CD4-positive, alpha-beta T cell treated with Interleukin-12 subunit alpha and Interleukin-12 subunit beta, for 1 hour (primary cell): ENCODE results near the gene ASS1.

ENCODE experiments used
- DNase-seq: peaks from one replicate; pipeline ENCODE4 v3.0.0-alpha.2; 2020

ASS1 gene

DNA sequence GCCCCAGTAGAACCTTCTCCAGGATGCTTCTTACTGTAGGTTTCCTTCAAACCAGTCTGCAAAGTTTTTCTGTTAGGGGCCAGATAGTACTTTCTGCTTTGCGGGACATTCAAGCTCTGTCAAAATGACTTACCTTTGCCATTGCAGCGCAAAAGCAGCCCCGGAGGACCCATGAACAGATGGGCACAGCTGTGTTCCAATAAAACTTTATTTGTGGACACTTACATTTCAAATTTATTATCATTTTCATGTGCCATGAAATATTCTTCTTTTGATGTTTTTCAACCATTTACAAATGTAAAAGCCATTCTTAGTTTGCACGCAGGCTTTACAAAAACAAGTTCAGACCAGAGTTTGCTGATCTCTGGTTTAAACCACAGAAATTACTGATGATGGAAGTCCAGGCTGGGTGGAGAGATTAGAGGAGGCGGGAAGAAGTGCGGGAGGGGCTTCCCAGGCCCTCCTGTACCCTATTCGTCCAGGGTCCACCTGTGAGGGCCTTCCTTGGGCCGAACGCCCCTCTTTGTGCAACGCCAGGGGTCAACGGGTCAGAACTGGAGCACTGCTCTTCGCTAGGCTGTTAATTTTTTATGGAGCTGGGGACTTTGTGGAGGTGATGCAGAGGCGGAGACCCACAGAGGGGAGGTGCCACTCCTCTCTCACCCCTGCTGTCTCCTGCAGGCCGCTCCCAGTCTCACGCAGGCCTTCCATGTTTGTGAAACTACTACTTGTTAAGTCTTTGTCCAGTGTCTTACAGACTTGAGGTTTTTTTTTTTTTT lies 7.6 kb upstream of the ASS1 start:
- no peak for DNase-seq

DNA sequence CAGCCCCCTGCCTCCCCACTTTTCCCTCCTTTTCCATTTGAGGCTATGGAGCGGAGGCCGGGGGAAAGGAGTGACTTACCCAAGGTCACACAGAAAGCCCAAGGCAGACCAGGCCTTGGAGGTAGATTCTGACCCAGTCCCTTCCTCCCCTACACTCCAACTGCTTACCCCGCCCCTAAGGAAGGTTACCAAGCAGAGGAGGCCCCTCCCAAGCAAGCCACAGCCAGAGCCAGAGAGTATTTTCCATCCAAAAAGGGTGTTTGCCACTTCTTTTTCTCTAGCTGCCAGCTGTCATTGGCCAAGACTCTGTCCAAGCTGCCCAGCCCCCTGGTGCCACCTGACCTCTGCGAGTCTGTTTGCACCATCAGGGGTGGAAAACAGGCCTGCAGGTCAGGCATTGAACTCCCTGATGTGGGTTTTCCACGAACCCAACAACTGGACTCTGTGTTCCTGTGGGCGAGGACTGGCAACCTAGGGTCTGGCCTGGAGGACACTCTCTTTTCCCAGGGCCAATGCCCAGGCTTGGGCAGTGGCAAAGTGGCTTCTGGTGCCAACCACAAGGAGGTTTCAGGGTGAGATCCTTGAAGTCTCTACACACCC lies 6.3 kb upstream of the ASS1 start:
- DNase-seq = no peak

DNA sequence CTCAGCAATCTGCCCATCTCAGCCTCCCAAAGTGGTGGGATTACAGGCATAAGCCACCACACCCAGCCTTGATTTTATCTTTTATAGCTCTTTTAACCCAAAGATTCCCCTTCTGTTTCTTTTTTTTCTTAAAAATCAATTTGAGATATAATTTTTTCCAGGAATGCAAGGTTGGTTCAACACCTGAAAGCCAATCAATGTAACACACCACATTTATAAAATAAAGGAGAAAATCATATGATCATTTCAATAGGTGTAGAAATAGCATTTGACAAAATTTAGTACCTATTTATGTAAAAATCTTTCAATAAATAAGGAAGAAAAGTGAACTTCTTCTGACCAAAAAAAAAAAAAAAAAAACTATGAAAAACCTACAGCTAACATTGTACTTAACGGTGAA lies 3.7 kb upstream of the ASS1 start:
- DNase-seq = no peak

DNA sequence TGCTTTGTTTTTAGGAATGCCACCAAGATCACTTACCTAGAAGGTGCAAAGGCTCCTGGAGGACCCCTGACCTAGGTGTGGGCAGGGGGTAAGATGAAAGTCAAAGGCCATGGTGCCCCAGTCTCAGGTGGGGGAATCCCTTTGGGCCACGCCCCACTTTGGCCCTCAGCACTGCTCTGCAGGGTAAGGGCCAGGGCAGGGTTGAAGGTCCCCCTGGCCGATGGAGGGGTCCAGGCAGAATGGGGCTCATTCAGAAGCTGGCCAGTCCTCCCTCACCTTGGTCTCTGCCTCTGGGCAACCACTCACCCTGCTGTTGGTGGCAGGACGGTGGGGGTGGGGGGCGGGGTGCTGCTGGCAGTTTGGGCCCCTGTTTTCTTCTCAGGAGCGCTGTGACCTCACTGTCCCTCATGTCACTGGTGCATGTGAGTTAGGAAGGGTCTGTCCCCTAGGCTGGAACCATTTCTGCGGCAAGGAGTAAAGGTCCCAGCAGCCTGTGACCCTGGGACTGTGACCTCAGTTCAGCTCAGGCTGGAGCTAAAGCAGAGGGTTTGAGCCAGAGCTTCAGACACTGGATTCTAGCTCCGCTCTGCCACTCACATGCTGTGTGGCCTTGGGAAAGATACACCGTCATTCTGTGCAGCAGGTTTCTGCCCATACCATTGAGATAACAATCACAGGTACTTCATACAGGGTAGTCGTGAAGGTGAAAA lies 1.9 kb upstream of the ASS1 start:
- no peak for DNase-seq

DNA sequence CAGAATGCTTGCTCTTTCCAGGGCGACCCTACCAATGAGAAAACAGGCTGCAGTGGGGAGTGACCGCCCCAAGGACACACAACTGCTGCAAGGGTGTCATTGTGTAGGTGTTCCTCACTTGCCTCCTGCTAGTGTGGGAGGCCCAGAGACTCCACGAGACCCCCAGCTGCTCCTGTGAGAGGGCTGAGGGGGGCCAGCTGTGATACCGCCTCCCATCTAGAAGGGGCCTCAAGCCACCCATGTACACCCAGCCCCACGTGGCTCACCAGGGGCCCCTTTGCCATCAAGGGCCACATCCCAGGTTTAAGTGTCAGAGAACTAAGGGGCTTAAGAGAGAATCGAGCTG lies 1.3 kb upstream of the ASS1 start:
- DNase-seq = no peak

DNA sequence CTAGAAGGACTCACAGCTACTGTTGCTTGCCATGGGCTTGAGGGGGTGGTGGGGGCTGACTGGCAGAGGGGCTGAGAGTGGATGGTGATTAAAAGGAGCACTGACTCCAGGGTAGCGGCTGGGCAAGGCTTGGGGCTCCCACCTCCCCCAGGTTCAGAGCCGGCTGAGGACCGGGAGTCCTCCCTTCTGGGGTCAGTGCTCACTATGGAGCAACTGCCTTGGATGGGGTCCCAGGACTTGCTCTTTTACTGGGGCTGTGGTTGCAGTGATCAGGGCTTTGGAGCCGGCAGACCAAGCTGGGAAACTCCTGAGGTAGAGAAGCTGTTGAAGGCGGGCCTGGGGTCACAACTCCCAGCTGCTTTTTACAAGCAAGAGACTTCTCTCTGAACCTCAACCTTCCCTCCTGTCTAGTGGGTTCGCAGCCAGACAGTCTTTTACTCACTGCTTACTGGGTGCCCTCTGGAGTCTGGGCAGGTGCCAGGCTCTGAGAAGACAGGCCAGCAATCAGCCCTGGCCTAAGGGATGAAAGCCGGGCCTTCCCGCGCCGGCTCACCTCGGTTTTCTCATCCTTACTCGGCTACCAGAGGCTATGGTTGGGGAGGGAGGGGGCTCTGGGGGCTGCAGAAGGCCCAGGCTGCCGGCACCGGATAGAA lies 795 bp upstream of the ASS1 start:
- DNase-seq = no peak

DNA sequence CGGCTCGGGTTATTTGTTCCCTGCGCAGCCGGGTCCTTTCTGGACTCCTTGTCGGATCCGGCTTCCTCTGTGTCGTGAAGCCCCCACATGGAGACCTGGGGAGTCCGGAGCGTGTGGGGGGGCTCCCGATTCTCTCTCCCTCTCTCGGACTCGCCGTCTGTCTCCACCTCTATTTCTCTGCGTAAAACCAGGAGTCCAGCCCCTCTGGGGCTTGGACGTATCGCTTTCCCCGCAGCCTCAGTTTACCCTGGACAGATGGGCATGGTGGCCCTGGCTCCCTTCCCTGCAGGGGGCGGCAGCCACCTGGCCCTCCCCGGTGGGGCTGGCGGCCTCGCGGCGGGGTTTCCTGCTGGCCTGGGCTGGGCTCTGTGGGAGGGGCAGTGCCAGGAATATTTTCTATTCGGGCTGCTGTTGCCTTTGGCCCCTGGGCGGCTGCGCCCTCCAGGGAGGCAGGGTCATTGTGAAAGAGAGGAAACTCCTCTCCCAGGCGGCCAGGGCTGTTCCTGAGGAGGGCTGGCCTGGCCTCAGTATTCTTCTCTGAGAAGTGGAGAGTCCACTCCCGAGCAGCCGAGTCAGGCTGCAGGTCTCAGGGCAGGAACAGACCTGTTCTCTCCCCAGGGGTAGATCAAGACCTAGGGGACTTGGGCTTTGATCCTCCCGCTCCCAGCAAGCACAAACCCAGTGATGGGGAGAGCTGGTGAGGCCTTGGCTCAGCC lies 665 bp downstream of the ASS1 start:
- no peak for DNase-seq

DNA sequence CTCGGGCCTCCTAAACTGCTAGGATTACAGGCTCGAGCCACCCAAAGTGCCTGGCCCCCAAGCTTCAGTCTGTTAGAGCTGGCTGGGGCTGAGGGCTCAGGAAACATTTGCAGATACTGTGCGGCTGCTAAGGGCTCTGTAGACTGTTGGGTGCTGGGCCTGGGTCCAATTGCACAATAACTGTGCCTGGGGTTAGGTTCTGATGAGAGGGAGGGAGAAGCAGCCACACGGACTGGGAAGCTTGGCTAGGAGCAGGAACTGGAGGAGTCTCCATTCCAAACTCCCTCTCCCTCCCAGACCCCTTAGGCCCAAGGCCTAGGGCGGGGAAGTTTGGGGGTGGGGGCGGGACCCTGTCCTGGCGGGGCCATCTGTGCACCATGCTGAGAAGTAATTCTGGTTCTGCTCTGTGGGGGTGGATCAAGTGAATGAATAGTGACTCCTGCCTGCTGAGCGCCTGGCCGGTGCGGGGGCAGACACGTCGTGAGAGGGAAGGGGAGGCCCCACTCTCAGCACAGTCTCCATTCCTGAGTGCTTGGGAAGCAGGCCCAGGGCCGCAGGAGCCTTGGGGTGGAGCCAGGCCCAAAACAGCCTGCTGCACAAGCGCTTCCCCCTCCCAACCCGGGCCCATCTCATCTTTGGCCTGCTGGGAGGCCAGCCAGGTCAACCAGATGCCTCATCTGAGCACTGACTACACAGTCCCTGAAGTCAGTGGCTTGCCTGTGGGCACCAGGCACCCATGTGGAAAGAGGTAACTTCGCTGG lies 1.5 kb downstream of the ASS1 start:
- no peak for DNase-seq

DNA sequence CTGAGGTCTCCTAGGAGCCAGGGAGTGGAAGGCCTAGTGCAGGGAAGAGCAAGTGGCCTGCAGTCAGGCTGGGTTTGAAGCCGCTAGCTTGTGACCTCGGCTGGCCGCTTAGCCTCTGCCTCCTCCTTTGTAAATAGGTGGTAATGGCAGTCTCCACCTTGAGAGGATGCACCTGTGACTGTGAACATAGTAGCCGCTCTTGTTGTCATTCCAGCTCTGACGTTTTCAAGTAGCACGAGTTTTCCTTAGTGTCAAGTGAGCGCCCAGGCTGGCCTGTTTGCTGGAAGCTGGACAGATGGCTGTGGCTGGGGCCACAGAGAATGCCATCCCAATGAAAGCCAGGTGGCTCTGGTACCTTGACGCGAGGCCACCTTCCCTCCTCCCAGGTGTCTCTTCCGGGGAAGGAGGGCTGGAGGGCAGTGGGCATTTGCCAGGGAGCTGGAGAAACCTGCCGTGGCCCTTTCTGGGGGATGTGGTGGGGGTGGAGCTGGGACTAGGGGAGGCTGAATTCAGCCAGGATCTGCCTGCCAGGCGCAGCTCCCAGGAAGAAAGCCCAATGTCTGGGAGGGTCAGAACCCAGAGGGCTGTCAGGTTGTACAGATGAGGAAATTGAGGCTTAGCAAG lies 2.5 kb downstream of the ASS1 start:
- no peak for DNase-seq

DNA sequence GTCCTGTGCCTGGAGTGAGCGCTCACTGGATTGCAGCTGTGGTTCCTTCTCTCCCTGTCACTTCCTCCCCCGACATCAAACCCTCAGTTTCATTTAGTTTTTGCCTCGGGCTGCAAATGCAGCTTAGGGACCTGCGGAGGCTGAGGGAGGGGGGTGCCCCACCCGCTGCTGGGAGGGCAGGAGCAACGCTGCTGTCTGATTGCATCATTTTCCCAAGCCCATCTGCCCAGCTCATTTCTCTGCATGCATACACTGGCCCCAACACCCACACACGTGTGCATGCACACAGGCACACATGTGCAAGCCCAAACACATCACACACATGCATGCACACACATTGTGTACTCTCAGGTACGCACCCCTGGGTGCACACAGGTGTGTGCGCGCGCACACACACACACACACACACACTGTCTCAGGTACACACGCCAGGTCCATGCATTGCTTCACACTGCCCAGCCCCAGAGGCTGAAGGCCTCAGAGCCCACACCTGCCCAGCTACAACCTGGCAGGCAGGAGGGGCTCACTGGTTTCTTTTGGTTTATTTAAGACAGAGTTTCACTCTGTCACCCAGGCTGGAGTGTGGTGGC lies 3.4 kb downstream of the ASS1 start:
- no peak for DNase-seq

DNA sequence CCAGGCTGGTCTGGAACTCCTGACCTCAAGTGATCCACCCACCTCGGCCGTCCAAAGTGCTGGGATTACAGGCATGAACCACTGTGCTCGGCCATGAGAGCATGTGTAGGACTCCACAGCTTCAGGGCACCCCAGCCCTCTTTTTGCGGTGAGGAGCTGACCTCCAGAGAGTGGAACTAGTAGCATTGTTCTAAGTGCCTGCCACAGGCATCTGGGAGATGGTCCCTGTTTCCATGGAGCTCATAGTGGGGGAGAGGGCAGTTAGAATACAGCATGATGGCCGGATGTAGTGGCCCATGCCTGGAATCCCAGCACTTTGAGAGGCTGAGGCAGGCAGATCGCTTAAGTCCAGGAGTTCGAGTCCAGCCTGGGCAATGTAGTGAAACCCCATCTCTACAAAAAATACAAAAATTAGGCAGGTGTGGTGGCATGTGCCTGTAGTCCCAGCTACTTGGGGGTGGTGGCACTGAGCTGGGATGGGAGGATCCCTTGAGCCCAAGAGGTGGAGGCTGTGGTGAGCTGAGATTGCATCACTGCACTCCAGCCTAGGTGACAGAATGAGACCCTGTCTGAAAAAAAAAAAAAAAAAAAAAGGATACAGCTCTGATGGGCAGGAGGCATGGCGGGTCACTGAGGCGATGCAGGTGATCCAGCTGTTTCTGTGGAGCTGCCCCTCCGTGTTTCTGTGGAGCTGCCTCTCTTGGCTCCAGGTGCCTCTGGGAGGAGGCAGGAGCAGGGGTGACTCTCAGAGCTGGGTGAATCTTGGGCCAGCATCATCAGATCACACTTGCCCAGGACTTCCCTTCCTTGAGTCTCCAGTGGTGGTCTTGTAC lies 4.2 kb downstream of the ASS1 start:
- no peak for DNase-seq

DNA sequence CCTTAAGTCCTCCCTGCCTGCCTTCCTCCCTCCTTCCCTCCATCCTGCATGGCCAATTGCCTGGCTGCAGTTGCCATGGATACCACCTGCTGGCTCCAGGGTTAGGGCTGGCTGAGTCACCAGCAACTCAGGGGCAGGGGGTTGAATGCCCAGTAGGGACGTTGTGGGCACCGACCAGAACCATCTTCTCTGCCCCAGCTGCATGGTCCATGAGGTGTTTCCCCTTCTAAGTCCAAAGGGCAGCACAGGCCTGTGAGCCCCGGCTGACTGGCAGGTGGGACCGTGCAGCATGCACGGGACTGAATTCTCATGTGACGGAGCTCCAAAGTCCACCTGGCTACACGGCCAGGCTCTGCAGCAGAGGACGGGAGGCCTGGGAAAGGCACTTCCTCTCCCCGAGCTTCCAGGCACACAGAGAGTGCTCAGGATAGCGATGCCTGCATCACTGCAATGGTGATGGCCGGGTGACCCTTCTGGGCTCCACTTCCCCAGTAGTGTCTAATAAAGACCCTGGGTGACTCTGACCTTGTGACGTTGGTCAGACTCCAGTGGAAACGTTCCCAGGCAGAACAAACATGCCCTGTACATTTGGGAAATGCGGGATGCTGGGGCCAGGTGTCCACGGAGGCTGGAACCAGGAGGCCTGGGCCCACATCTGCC lies 5.7 kb downstream of the ASS1 start:
- DNase-seq = no peak

DNA sequence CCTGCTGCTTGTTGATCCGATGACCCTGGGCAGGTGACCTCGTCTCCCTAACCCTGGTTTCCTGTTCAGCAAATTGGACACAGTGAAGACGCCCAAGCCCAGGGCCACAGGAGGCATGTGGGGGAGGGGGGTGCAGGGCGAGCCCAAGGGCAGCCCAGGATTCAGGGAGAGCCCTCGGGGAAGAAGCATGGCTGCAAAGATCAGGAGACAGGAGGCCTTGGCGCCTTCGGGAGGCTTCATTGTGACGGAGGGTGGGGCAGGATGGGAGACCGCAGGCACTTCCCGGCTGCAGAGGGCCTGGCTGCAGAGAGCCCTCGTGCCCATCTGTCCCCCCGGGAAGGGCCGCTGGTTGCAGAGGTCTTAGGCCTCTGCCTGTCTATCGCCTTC lies 6.2 kb downstream of the ASS1 start:
- DNase-seq = no peak

DNA sequence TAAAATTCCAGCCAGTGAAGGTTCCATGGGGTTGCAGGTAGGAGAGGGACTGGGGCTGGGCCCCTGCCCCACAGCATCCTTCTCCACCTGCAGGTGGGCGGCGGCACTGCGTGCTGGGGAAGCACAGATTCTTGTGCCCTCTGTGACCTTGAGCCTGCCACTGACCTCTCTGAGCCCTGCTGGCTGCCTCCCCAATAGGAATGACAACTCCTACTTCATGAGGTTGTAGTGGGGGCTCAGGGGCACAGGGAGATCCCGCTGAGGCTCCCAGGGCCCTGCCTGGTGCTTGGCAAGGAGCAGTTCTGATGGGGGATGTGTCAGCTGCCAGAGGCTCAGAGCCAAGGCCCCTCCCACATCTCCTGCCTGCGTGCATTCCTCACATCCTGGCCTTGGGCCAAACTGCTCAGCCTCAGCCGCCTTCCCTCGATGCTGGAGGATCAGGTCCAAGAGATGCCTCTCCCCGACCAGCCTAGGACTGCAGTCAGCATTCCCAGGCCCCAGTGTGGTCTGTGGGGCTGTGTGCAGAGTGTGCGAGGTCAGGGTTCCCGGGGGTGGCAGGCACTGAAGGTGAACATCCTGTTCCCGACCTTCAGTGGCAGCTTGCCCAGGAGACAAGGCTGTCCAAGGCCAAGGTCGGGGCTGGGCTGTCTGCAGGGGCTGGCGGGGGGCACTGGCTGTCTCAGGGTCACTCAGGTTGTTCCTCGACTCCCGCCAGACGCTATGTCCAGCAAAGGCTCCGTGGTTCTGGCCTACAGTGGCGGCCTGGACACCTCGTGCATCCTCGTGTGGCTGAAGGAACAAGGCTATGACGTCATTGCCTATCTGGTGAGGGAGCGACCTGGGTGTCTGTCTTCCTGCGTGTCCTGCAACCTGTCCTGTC lies 7.0 kb downstream of the ASS1 start:
- DNase-seq = no peak

DNA sequence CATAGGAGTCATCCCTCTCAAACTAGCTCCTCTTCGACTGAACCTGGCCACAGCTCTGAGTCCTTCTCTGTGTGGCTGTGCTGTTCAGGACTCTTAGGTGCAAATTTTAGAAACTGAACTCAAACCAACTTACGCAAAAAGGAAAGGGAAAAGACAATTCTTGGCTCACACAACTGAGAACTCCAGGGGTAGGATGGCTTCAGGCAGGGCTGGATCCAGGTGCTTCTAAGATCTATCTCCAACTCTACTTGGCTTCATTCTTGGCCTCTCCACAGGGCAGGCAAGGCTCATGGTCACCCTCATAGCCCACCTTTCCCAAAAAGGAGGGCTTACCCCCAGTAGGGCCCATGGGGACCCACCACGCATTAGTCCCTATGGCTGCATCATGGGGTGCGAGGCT lies 8.1 kb downstream of the ASS1 start:
- no peak for DNase-seq

DNA sequence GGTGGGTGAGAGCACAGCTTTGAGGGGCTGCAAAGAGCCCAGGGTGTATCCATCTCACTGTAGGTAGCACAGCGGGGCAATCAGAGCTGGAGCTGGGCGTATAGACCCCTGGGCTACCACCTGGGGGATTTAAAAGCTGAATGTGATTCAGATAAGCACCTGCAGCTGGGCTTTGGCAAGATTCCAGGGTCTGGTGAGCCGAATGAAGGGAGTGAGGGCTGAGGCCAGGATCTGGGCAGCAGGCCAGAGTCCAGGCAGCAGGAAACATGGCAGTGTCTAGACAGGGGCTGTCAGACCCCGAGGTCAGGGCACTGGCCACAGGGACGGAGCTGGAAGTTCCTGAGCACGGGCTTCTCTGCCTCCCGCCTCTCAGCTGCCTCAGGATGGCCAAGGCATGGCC lies 8.7 kb downstream of the ASS1 start:
- no peak for DNase-seq

DNA sequence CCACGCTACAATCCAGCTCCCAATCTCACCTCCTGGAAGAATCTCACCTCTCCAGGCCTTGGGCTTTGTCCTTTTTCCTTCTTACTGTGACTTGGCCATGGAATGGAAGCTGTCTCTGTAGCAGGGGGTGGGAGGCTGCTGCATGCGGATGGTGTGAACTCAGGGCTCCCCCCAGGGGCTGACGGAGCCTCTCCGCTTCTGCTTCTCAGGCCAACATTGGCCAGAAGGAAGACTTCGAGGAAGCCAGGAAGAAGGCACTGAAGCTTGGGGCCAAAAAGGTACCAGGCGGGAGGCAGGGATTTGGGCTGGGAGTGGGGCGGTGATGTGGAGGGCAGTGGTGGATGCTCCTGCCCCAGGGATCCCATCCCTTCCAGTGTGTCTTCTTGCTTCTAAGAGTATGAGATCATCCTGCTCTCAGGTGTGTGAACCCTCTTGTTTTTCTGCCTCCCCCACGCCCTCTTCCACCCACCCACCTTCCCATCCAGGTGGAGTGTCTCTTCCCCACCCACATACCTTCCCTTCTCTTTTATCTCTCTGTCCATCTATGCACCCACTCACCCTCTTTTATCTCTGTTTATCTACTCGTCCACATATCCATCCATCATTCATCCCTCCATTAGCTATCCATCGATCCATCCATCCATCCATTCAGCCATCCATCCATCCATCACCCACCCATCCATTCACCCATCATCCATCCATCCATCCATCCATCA lies 9.5 kb downstream of the ASS1 start:
- DNase-seq = no peak

DNA sequence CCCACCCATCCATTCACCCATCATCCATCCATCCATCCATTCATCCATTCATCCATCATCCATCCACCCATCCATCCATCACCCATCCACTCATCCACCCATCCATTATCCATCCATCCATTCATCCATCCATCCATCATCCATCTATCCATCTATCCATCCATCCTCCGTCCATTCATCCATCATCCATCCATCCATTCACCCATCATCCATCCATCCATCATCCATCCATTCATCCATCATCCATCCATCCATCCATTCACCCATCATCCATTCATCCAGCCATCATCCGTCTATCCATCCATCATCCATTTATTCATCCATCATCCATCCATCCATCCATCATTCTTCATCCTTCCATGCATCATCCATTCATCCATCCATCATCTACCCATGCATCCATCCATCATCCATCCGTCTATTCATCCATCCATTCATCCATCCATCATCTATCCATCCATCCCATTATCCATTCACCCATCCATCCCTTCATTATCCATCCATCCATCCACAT lies 10.1 kb downstream of the ASS1 start:
- no peak for DNase-seq
